ENCODE results near the gene PEX14.

Gene PEX14

GRCh38 chr1:10549904-10550664, 75.3 kb downstream of the PEX14 start:
- H3K27ac ChIP-seq = no peak overlapping the region
- no peaks in the 10 kb centered on the region for H3K79me2 ChIP-seq
- H2AFZ ChIP-seq = no peak overlapping the region
- H3K27me3 ChIP-seq (ENCODE audit: control insufficient read depth, insufficient read depth, low read length) = no peaks in the 10 kb centered on the region
- no peaks in the 10 kb centered on the region for H3K9me3 ChIP-seq (ENCODE audit: control insufficient read depth, low read length)
- no peaks in the 10 kb centered on the region for H3K36me3 ChIP-seq (ENCODE audit: control insufficient read depth, insufficient read depth, low read length)
- no peaks in the 10 kb centered on the region for H3K4me1 ChIP-seq
- no peak overlapping the region for H3K4me3 ChIP-seq (ENCODE audit: low read depth, low read length)
- TF ChIP-seq CTCF (IDR thresholded peaks at IDR 0.05) = no peak
- H3K4me2 ChIP-seq (ENCODE audit: low read length) = no peak overlapping the region
- no peak overlapping the region for H3K9ac ChIP-seq

- H3K9me3 ChIP-seq (ENCODE audit: control insufficient read depth, low read length) = no peaks in the 10 kb centered on the region
- no peaks in the 10 kb centered on the region for H3K27me3 ChIP-seq (ENCODE audit: control insufficient read depth, insufficient read depth, low read length)
- no peaks in the 10 kb centered on the region for H3K36me3 ChIP-seq (ENCODE audit: control insufficient read depth, insufficient read depth, low read length)
- no peak overlapping the region for H2AFZ ChIP-seq
- no peaks in the 10 kb centered on the region for H3K79me2 ChIP-seq
- H3K27ac ChIP-seq = no peak overlapping the region
- no peak overlapping the region for H3K4me3 ChIP-seq (ENCODE audit: low read depth, low read length)
- no peak overlapping the region for H3K4me2 ChIP-seq (ENCODE audit: low read length)
- TF ChIP-seq CTCF (IDR thresholded peaks at IDR 0.05) = no peak
- H3K9ac ChIP-seq = no peak overlapping the region
- no peaks in the 10 kb centered on the region for H3K4me1 ChIP-seq
Measured at GRCh38 chr1:10553118-10553517, 78.4 kb downstream of the PEX14 start.

- Histone ChIP-seq H3K36me3 (ENCODE audit: control insufficient read depth, insufficient read depth, low read length) (no peaks in the 10 kb centered on the region), H2AFZ (no peak overlapping the region), H3K4me1 (no peaks in the 10 kb centered on the region), H3K27me3 (ENCODE audit: control insufficient read depth, insufficient read depth, low read length) (no peaks in the 10 kb centered on the region), H3K9me3 (ENCODE audit: control insufficient read depth, low read length) (no peaks in the 10 kb centered on the region), H3K79me2 (no peaks in the 10 kb centered on the region), H3K4me3 (ENCODE audit: low read depth, low read length) (no peak overlapping the region), H3K9ac (no peak overlapping the region), H3K27ac (no peak overlapping the region), H3K4me2 (ENCODE audit: low read length) (no peak overlapping the region)
- no peak for TF ChIP-seq CTCF (IDR thresholded peaks at IDR 0.05)
Measured at GRCh38 chr1:10555635-10556429, 81.1 kb downstream of the PEX14 start.

- Histone ChIP-seq H3K9ac (no peak overlapping the region), H3K79me2 (no peaks in the 10 kb centered on the region), H3K4me1 (no peaks in the 10 kb centered on the region), H3K36me3 (ENCODE audit: control insufficient read depth, insufficient read depth, low read length) (no peaks in the 10 kb centered on the region), H3K9me3 (ENCODE audit: control insufficient read depth, low read length) (no peaks in the 10 kb centered on the region), H3K4me3 (ENCODE audit: low read depth, low read length) (no peak overlapping the region), H2AFZ (no peak overlapping the region), H3K27me3 (ENCODE audit: control insufficient read depth, insufficient read depth, low read length) (no peaks in the 10 kb centered on the region), H3K4me2 (ENCODE audit: low read length) (no peak overlapping the region), H3K27ac (no peak overlapping the region)
- TF ChIP-seq CTCF (IDR thresholded peaks at IDR 0.05) = no peak
Measured at GRCh38 chr1:10556430-10557005, 81.8 kb downstream of the PEX14 start.
